NOMO-1 (cell line): Measurements from ENCODE around the gene BICD1.

Experiments
- DNase-seq, 2 experiments: peaks; one replicate each; lab custom pipeline; 2025; ENCODE audit not compliant: unreplicated experiment in 2 of 2; lab: John Stamatoyannopoulos, UW

The BICD1 gene

GRCh38 chr12:32312049-32312670 lies 205.5 kb downstream of the BICD1 start:
- peak in 1 of 2 experiments; percentile 60 for DNase-seq

GRCh38 chr12:32322354-32322753 lies 215.7 kb downstream of the BICD1 start:
- no peak for DNase-seq

GRCh38 chr12:32331133-32331532 lies 224.5 kb downstream of the BICD1 start:
- no peak for DNase-seq

GRCh38 chr12:32332446-32332845 lies 225.8 kb downstream of the BICD1 start:
- no peak for DNase-seq

GRCh38 chr12:32334371-32334777 lies 227.7 kb downstream of the BICD1 start:
- no peak for DNase-seq

- no peak for DNase-seq
Observed at GRCh38 chr12:32336261-32336660, 229.6 kb downstream of the BICD1 start.

- DNase-seq = no peak
Observed at GRCh38 chr12:32343496-32343895, 236.8 kb downstream of the BICD1 start.

GRCh38 chr12:32344047-32344446 lies 237.4 kb downstream of the BICD1 start:
- no peak for DNase-seq

- no peak for DNase-seq
Observed at GRCh38 chr12:32353540-32353939, 246.9 kb downstream of the BICD1 start.

GRCh38 chr12:32357601-32358249 lies 251.1 kb downstream of the BICD1 start:
- no peak for DNase-seq

- no peak for DNase-seq
Observed at GRCh38 chr12:32360956-32361355, 254.3 kb downstream of the BICD1 start.

GRCh38 chr12:32362892-32363291 lies 256.2 kb downstream of the BICD1 start:
- no peak for DNase-seq

- DNase-seq = peak; percentile 28 to 62
Observed at GRCh38 chr12:32365473-32366064, 258.9 kb downstream of the BICD1 start.

GRCh38 chr12:32366714-32367113 lies 260.1 kb downstream of the BICD1 start:
- DNase-seq = no peak

GRCh38 chr12:32367381-32367780 lies 260.7 kb downstream of the BICD1 start:
- no peak for DNase-seq

GRCh38 chr12:32369202-32369601 lies 262.6 kb downstream of the BICD1 start:
- DNase-seq = no peak

GRCh38 chr12:32377344-32378055 lies 270.9 kb downstream of the BICD1 start:
- peak in 1 of 2 experiments; percentile 17 for DNase-seq

GRCh38 chr12:32379213-32379612 lies 272.6 kb downstream of the BICD1 start:
- DNase-seq = peak; percentile 11 to 86

GRCh38 chr12:32379667-32380066 lies 273.0 kb downstream of the BICD1 start:
- peak; percentile 16 to 57 for DNase-seq

GRCh38 chr12:32382226-32382625 lies 275.6 kb downstream of the BICD1 start:
- DNase-seq = no peak

GRCh38 chr12:32390572-32391219 lies 284.0 kb downstream of the BICD1 start:
- DNase-seq = no peak
